Adrenal gland (tissue), 12 donors: ENCODE data around the gene PMEPA1. TPM values are rescaled to one million over a fixed set of nuclear protein-coding genes. Genes with fewer than 3 reads are reported as not detected.

Source experiments
- DNase-seq, 7 donors: peaks; one replicate each; pipeline ENCODE4 v3.0.0-alpha.2; 2019 to 2020
- H3K27ac ChIP-seq, 5 donors: fragments of 200-600 bp; sonication (generic) in 4 of 5; 1 replicate in 3 of 5; 2 replicates in 2 of 5; pipeline versions ENCODE4 v1.5.1 to v1.8.0; 2016 to 2020; ENCODE audit warnings: mild to moderate bottlenecking in 1 of 5
- H3K27me3 ChIP-seq: fragments of 200-600 bp; 2 replicates; pipeline ENCODE4 v1.8.0; 2021
- H3K36me3 ChIP-seq, 2 donors: fragments of 200-600 bp; replicated peaks in 1 of 2; 1 replicate in 1 of 2; 2 replicates in 1 of 2; pipeline versions ENCODE4 v1.5.1 to v1.8.0; 2018 to 2022
- H3K4me1 ChIP-seq, 2 donors: fragments of 200-600 bp; replicated peaks in 1 of 2; 1 replicate in 1 of 2; 2 replicates in 1 of 2; pipeline versions ENCODE4 v1.5.1 to v1.8.0; 2018 to 2021
- H3K4me3 ChIP-seq, 4 donors: fragments of 200-600 bp; sonication (generic) in 3 of 4; one replicate each; pipeline ENCODE4 v1.5.1; 2016 to 2018
- H3K9me3 ChIP-seq, 3 donors: fragments of 200-600 bp; sonication (generic) in 1 of 3; replicated peaks in 1 of 3; 1 replicate in 2 of 3; 2 replicates in 1 of 3; pipeline versions ENCODE4 v1.5.1 to v1.8.0; 2016 to 2021
- POLR2A ChIP-seq, 2 donors: fragments of 450-650 bp; IDR thresholded peaks; one replicate each; pipeline ENCODE4 v1.6.1; 2017; ENCODE audit warnings: antibody characterized with exemption in 2 of 2, mild to moderate bottlenecking in 2 of 2, moderate library complexity in 1 of 2
- WGBS, 4 donors: extraction: QIAGEN DNeasy Blood & Tissue Kit in 2 of 4; methylation state at CpG; one replicate each; pipeline versions ENCODE4 v1.1.5 to v1.1.7; 2013 to 2017; 5-methylcytosine and 5-hydroxymethylcytosine counted together
- intact Hi-C, 2 donors: fragments of 100-400 bp; cut with DNase I; formaldehyde crosslinking; loops; one replicate each; pipeline versions ENCODE4 v1.14.1 to v1.15.0; 2022 to 2023
- polyA plus RNA-seq, 3 donors: library from polyadenylated mRNA; stranded (reverse); fragments of 200-250 nt in 2 of 3; fragments of 350-450 nt in 1 of 3; fragmentation: Illumina TruSeq in 1 of 3; extraction: RNeasy Lipid Tissue Mini Kit (QIAGEN cat#74804) in 1 of 3; gene quantifications; one replicate each; pipeline ENCODE4 v1.2.3, GENCODE V29; 2013 to 2014
- total RNA-seq, 9 donors: library from RNA; depleted of rRNA in 4 of 9; stranded (reverse); fragments of >200 nt in 4 of 9; fragments of 120-200 nt in 1 of 9; fragmentation: NEBNext Ultra II Directional in 1 of 9; extraction: Animal tissue kit (Norgen Biotek cat#: 25700) in 1 of 9; gene quantifications; one replicate each; pipeline versions ENCODE4 v1.1.0 to v1.2.4, GENCODE V29; 2013 to 2023
- TF ChIP-seq, protein P1 (sequence below), 6 experiments: fragments of 450-650 bp in 4 of 6; fragments of 200-600 bp in 2 of 6; sonication (generic) in 1 of 6; IDR thresholded peaks; 1 replicate in 5 of 6; 2 replicates in 1 of 6; pipeline versions ENCODE4 v1.5.1 to v1.8.0; 2016 to 2021; ENCODE audit warnings: antibody characterized with exemption in 6 of 6, mild to moderate bottlenecking in 2 of 6, moderate library complexity in 1 of 6
- donor health status: healthy with polysubstance abuse.
- donor health status: Bipolar disorder and iron deficiency.
- donor health status: DM: yes; HTN: yes; CAD: no.
- donor health status: DM: no; HTN: no; CAD: no.
- donor health status: DM: no; HTN: no; CAD: no.
- donor health status: DM: yes; HTN: yes; CAD: no.

The PMEPA1 gene
- total and polyA plus RNA-seq, 12 donors: 1.2 to 36.0 (median 10.0) TPM

DNA sequence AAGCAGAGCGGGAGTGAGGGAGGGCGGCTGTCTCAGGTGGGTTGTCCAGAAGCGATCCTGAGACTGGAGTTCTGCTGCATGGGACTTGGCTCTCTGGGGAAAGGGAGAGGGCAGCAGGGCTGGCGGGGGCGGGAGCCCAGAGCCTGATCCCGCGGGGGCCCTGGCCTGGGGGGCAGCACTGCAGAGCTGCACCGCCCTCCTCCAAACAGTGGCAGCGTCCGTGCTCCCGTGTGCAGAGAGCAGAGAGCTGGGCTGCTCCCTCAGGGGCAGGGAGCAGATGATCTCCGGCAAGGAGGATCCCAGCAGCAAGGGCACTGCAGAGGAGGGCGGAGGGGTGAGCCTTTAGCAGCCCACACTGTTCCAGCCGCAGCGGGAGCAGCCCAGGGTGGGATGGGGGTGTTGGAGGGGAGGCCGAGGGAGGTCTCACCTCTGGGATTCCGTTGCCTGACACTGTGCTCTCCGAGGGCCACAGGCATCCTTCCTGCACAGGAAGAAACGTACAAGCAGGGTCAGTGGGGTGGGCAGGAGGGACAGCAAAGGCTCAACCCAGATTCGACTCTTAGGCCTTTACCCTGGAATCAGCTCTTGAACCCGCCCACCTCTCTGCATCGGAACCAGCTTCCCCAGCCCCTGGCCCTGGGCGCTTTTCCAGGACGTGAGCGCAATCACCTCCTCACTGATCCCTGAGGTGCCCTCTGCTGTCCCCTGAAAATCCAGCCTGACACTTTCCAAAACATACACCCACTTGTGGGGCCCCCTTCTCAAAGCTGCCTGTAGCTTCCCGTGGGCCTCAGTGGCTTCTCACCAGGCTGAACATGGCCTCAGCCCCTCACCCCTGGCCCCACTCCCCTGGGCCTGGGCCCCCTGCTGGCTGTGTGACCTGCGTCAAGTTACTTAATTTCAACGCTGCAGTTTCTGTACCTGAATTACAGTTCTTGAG lies 56.9 kb downstream of the PMEPA1 start:
- 72 to 81% (median 78%) methylated on average over 18 to 28 of the region's 28 CpGs for WGBS, 4 donors
- peak in 3 of 7 donors; percentile 7 to 47 (median 18) for DNase-seq
- H3K9me3 ChIP-seq: no peaks in the 10 kb centered on the region
- no peak for TF ChIP-seq POLR2A (IDR thresholded peaks at IDR 0.05)
- TF ChIP-seq, protein P1, sequence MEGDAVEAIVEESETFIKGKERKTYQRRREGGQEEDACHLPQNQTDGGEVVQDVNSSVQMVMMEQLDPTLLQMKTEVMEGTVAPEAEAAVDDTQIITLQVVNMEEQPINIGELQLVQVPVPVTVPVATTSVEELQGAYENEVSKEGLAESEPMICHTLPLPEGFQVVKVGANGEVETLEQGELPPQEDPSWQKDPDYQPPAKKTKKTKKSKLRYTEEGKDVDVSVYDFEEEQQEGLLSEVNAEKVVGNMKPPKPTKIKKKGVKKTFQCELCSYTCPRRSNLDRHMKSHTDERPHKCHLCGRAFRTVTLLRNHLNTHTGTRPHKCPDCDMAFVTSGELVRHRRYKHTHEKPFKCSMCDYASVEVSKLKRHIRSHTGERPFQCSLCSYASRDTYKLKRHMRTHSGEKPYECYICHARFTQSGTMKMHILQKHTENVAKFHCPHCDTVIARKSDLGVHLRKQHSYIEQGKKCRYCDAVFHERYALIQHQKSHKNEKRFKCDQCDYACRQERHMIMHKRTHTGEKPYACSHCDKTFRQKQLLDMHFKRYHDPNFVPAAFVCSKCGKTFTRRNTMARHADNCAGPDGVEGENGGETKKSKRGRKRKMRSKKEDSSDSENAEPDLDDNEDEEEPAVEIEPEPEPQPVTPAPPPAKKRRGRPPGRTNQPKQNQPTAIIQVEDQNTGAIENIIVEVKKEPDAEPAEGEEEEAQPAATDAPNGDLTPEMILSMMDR (IDR thresholded peaks at IDR 0.05): no peak
- peaks cover 0 to 23% of the 10 kb centered on the region in 2 donors for H3K36me3 ChIP-seq
- no peaks in the 10 kb centered on the region for H3K27me3 ChIP-seq
- no peak overlapping the region for H3K4me3 ChIP-seq
- no peaks in the 10 kb centered on the region for H3K4me1 ChIP-seq
- H3K27ac ChIP-seq: no peak overlapping the region
- intact Hi-C loops: loop anchor here (5.0 to 10.0 kb wide), 3 partner anchors 432 to 524 kb away; no protein-coding TSS in a partner anchor

DNA sequence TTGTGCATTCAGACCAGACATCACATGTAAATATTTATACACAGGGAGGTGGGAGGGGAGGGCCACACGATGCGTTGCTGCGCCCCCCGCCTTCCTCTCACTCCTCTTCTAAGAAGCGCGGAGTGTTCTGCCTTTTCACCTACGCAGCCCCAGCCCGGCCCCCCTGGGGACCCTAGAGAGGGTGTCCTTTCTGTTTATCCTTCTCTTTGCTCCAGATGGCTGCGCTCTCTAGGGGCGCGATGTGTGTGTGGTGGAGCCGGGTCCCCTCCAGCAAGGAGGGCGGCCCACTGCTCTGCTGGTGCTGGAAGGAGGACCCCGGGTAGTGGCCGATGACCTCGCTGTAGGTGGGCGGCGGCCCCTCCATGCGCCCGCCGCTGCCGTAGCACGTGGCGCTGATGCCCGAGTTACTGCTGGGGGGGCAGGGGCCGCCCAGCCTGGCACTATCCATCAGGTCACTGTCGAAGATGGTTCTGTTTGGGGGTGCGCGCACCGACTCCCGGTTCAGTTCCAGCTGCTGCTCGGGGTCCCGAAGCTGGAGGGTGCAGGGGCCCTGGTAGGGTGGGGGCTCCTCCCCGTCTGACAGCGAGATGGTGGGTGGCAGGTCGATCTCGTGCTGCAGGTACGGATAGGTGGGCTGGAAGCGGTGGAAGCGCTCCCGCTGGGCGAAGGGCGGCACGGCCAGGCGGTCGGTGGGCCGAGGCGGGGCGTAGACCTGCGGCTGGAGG lies 57.8 kb downstream of the PMEPA1 start:
- H3K9me3 ChIP-seq: no peaks in the 10 kb centered on the region
- TF ChIP-seq POLR2A (IDR thresholded peaks at IDR 0.05): no peak
- TF ChIP-seq, protein P1 (IDR thresholded peaks at IDR 0.05): no peak
- no peaks in the 10 kb centered on the region for H3K27me3 ChIP-seq
- WGBS, 4 donors: 92 to 94% (median 93%) methylated on average over 35 to 50 of the region's 50 CpGs
- peaks cover 0 to 19% of the 10 kb centered on the region in 2 donors for H3K36me3 ChIP-seq
- no peak overlapping the region for H3K4me3 ChIP-seq
- no peak overlapping the region for H3K27ac ChIP-seq
- intact Hi-C loops: loop anchor here (5.0 to 10.0 kb wide), 3 partner anchors 433 to 525 kb away; no protein-coding TSS in a partner anchor
- H3K4me1 ChIP-seq: no peaks in the 10 kb centered on the region
- peak in 3 of 7 donors; percentile 2 to 43 (median 16) for DNase-seq

- no peak overlapping the region for H3K27ac ChIP-seq
- peak in 3 of 7 donors; percentile 1 to 44 (median 8) for DNase-seq
- H3K4me3 ChIP-seq: no peak overlapping the region
- no peaks in the 10 kb centered on the region for H3K27me3 ChIP-seq
- H3K36me3 ChIP-seq: peaks cover 0 to 12% of the 10 kb centered on the region in 2 donors
- WGBS, 4 donors: 82 to 88% (median 85%) methylated on average over 20 to 23 of the region's 23 CpGs
- no peaks in the 10 kb centered on the region for H3K9me3 ChIP-seq
- no peaks in the 10 kb centered on the region for H3K4me1 ChIP-seq
- intact Hi-C loops: loop anchor here (5.0 to 10.0 kb wide), 3 partner anchors 434 to 526 kb away; no protein-coding TSS in a partner anchor
- TF ChIP-seq, protein P1 (IDR thresholded peaks at IDR 0.05): no peak
- TF ChIP-seq POLR2A (IDR thresholded peaks at IDR 0.05): no peak
Observed at GRCh38 chr20:57650756-57651483, 58.9 kb downstream of the PMEPA1 start.
